HL-60 (cell line): ENCODE results near the gene VAMP8.

Experiments
- CTCF ChIP-seq: IDR thresholded peaks from one replicate; pipeline ENCODE4 v1.5.1; 2011; ENCODE audit warnings: low read length, control low read depth, inconsistent platforms; ENCODE audit not compliant: insufficient read depth
- POLR2AphosphoS5 ChIP-seq: IDR thresholded peaks from 2 replicates; pipeline ENCODE4 v1.6.1; 2012; ENCODE audit warnings: low read depth
- REST ChIP-seq: IDR thresholded peaks from 2 replicates; pipeline ENCODE4 v1.6.1; 2012; ENCODE audit warnings: low read depth; ENCODE audit not compliant: insufficient replicate concordance

GRCh38 chr2:85607268-85608215 is 30.2 kb downstream of the VAMP8 start:
- no peak for TF ChIP-seq REST
- no peak for TF ChIP-seq POLR2AphosphoS5
- TF ChIP-seq CTCF = no peak
